CD14-positive monocyte (primary cell): Measurements from ENCODE around the gene ANK2. TPM values are rescaled to one million over a fixed set of nuclear protein-coding genes. Genes with fewer than 3 reads are reported as not detected.

ENCODE experiments used
- DNase-seq, 3 donors: peaks; one replicate each; pipeline ENCODE4 v3.0.0-alpha.2; 2011 to 2022
- H2AFZ ChIP-seq: 2 replicates; pipeline ENCODE4 v1.6.0; 2012; ENCODE audit warnings: mild to moderate bottlenecking, low read depth, low read length, inconsistent platforms; ENCODE audit not compliant: insufficient read depth, poor library complexity, severe bottlenecking
- H3K27ac ChIP-seq, 2 donors: 1 replicate in 1 of 2; 2 replicates in 1 of 2; pipeline ENCODE4 v1.5.1; 2012 to 2013; ENCODE audit warnings: low read length in 2 of 2, control low read depth in 1 of 2, inconsistent platforms in 1 of 2, low read depth in 1 of 2, mild to moderate bottlenecking in 1 of 2
- H3K27me3 ChIP-seq, 2 donors: one replicate each; pipeline versions ENCODE4 v1.6.0 to v1.6.1; 2011 to 2013; ENCODE audit warnings: low read length in 2 of 2; ENCODE audit not compliant: control insufficient read depth in 2 of 2, insufficient read depth in 2 of 2
- H3K36me3 ChIP-seq, 2 donors: replicated peaks in 1 of 2; 1 replicate in 1 of 2; 2 replicates in 1 of 2; pipeline versions ENCODE4 v1.5.1 to v1.6.1; 2012 to 2013; ENCODE audit warnings: low read length in 2 of 2, control low read depth in 1 of 2, inconsistent platforms in 1 of 2, mild to moderate bottlenecking in 1 of 2; ENCODE audit not compliant: insufficient read depth in 2 of 2, control insufficient read depth in 1 of 2
- H3K4me1 ChIP-seq, 2 donors: 1 replicate in 1 of 2; 2 replicates in 1 of 2; pipeline versions ENCODE4 v1.5.1 to v1.6.1; 2012 to 2013; ENCODE audit warnings: low read length in 2 of 2, control low read depth in 1 of 2, inconsistent platforms in 1 of 2, mild to moderate bottlenecking in 1 of 2, moderate library complexity in 1 of 2; ENCODE audit not compliant: insufficient read depth in 2 of 2, control insufficient read depth in 1 of 2
- H3K4me2 ChIP-seq: replicated peaks from 2 replicates; pipeline ENCODE3; 2012; ENCODE audit warnings: low read length, moderate library complexity, mild to moderate bottlenecking; ENCODE audit not compliant: poor library complexity, severe bottlenecking; ENCODE audit errors: extremely low read depth
- H3K4me3 ChIP-seq, 3 experiments: fragments of 200-600 bp in 1 of 3; sonication (generic) in 1 of 3; replicated peaks in 1 of 3; 1 replicate in 2 of 3; 2 replicates in 1 of 3; pipeline ENCODE4 v1.5.1; 2011 to 2013; ENCODE audit warnings: low read length in 3 of 3, mild to moderate bottlenecking in 3 of 3, control low read depth in 2 of 3, low read depth in 2 of 3, inconsistent platforms in 1 of 3, moderate library complexity in 1 of 3
- H3K79me2 ChIP-seq: 2 replicates; pipeline ENCODE4 v1.6.0; 2012; ENCODE audit warnings: mild to moderate bottlenecking, control low read depth, inconsistent platforms, low read length, moderate library complexity; ENCODE audit not compliant: insufficient read depth
- H3K9ac ChIP-seq: 2 replicates; pipeline ENCODE4 v1.6.0; 2017; ENCODE audit warnings: low read length, mild to moderate bottlenecking; ENCODE audit not compliant: insufficient read depth, poor library complexity, severe bottlenecking
- H3K9me3 ChIP-seq, 2 donors: replicated peaks in 1 of 2; 1 replicate in 1 of 2; 2 replicates in 1 of 2; pipeline versions ENCODE4 v1.5.1 to v1.6.1; 2012 to 2013; ENCODE audit warnings: low read length in 2 of 2, control low read depth in 1 of 2; ENCODE audit not compliant: control insufficient read depth in 1 of 2, insufficient read depth in 1 of 2
- H4K20me1 ChIP-seq: 2 replicates; pipeline ENCODE4 v1.6.0; 2012; ENCODE audit warnings: mild to moderate bottlenecking, low read length, control low read depth, moderate library complexity; ENCODE audit not compliant: insufficient read depth
- H3K27ac Mint-ChIP-seq, 7 donors: one replicate each; pipeline ENCODE4 v1.8.0; 2020; ENCODE audit warnings: mild to moderate bottlenecking in 7 of 7, mixed read lengths in 7 of 7, moderate library complexity in 6 of 7, inconsistent platforms in 2 of 7
- H3K27me3 Mint-ChIP-seq, 3 donors: one replicate each; pipeline ENCODE4 v1.8.0; 2021 to 2022; ENCODE audit warnings: low read depth in 3 of 3, mild to moderate bottlenecking in 3 of 3, mixed read lengths in 3 of 3, moderate library complexity in 3 of 3, inconsistent platforms in 1 of 3
- H3K36me3 Mint-ChIP-seq, 2 donors: one replicate each; pipeline ENCODE4 v1.8.0; 2020; ENCODE audit warnings: mixed read lengths in 2 of 2, inconsistent platforms in 1 of 2, mild to moderate bottlenecking in 1 of 2
- H3K4me1 Mint-ChIP-seq: one replicate; pipeline ENCODE4 v1.8.0; 2020; ENCODE audit warnings: mild to moderate bottlenecking, mixed read lengths
- H3K4me3 Mint-ChIP-seq, 2 donors: one replicate each; pipeline ENCODE4 v1.8.0; 2020; ENCODE audit warnings: mild to moderate bottlenecking in 2 of 2, mixed read lengths in 2 of 2, moderate library complexity in 1 of 2
- H3K9me3 Mint-ChIP-seq, 7 donors: one replicate each; pipeline ENCODE4 v1.8.0; 2020 to 2022; ENCODE audit warnings: mixed read lengths in 7 of 7, mild to moderate bottlenecking in 6 of 7, moderate library complexity in 6 of 7, inconsistent platforms in 2 of 7
- WGBS: methylation state at CpG from one replicate; pipeline ENCODE4 v1.1.5; 2013; ENCODE audit warnings: missing lambda C conversion rate; ENCODE audit not compliant: insufficient coverage; 5-methylcytosine and 5-hydroxymethylcytosine counted together
- intact Hi-C, 2 donors: fragments of 100-400 bp; cut with micrococcal nuclease; formaldehyde crosslinking; loops; one replicate each; pipeline versions ENCODE4 v1.15.0 to v1.15.1; 2023
- polyA plus RNA-seq, 3 donors: library from polyadenylated mRNA; depleted of rRNA in 1 of 3; unstranded in 2 of 3; stranded (reverse) in 1 of 3; fragments of 300-500 nt in 2 of 3; fragments of >200 nt in 1 of 3; fragmentation: Illumina TruSeq in 2 of 3; gene quantifications; 1 replicate in 2 of 3; 2 replicates in 1 of 3; pipeline ENCODE4 v1.2.3, GENCODE V29; 2012 to 2021
- TF ChIP-seq, protein P1 (sequence below): fragments of 200-600 bp; IDR thresholded peaks from one replicate; pipeline ENCODE4 v1.8.0; 2022; ENCODE audit warnings: antibody characterized with exemption, mild to moderate bottlenecking

ANK2 gene
- polyA plus RNA-seq, 3 donors: not detected

DNA sequence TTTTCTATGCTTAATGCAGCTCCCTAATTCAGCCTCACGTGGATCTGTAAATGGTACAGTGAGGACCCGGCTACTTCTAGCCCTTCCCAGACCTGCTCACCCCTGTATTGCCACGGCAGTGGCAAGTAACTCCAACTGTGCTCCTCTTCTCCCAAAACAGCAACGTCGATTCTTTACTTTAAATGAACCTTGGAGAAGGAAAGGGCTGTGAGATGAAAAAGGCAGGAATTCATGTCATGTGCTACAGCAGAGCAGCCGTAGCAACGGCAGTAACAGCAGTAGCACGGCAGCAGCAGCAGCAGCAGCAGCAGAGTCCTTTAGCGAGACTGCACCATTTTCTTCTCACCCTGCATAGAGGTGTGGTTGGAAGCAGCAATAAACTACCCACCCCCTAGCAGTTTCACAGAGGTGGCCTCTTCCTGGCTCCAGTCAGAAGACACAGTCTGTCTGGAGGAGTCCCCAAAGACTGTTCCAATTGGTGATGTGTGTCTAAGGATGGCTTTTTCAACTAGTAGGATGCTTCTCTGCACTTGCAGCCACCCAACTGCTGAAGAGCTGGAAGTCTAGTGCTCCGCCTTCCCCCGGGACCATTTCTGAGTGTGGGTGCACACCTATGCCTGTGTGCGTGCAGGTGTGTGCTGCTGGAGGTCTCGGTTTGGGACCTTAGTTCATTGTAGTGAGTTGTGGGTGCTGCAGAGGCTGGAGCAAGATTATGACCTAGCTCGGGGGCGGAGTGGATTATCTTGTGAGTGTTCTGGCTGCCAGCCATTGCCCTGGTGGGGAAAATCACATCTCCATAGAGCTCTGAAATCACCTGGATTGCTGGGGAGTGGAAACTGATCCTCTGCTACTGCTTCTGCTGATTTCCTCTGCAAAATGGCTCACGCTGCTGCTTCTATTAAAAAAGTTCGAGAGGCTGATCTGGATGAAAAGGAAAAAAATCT is 67.2 kb downstream of the ANK2 start:
- intact Hi-C loops: no loop called here
- no peaks in the 10 kb centered on the region for H3K79me2 ChIP-seq
- no peak for DNase-seq
- no peaks in the 10 kb centered on the region for H3K4me1 Mint-ChIP-seq
- TF ChIP-seq, protein P1, sequence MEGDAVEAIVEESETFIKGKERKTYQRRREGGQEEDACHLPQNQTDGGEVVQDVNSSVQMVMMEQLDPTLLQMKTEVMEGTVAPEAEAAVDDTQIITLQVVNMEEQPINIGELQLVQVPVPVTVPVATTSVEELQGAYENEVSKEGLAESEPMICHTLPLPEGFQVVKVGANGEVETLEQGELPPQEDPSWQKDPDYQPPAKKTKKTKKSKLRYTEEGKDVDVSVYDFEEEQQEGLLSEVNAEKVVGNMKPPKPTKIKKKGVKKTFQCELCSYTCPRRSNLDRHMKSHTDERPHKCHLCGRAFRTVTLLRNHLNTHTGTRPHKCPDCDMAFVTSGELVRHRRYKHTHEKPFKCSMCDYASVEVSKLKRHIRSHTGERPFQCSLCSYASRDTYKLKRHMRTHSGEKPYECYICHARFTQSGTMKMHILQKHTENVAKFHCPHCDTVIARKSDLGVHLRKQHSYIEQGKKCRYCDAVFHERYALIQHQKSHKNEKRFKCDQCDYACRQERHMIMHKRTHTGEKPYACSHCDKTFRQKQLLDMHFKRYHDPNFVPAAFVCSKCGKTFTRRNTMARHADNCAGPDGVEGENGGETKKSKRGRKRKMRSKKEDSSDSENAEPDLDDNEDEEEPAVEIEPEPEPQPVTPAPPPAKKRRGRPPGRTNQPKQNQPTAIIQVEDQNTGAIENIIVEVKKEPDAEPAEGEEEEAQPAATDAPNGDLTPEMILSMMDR: no peak
- H3K27ac Mint-ChIP-seq: no peak overlapping the region
- no peaks in the 10 kb centered on the region for H3K27me3 Mint-ChIP-seq
- WGBS: 85% methylated on average over 9 of the region's 17 CpGs
- no peak overlapping the region for H3K4me3 ChIP-seq
- H3K9me3 ChIP-seq: no peaks in the 10 kb centered on the region
- H3K4me3 Mint-ChIP-seq: no peak overlapping the region
- H3K4me1 ChIP-seq: no peaks in the 10 kb centered on the region
- no peaks in the 10 kb centered on the region for H3K36me3 ChIP-seq
- no peak overlapping the region for H3K9ac ChIP-seq
- H3K27ac ChIP-seq: no peak overlapping the region
- no peaks in the 10 kb centered on the region for H4K20me1 ChIP-seq
- peaks cover 0 to 1% (median 0%) of the 10 kb centered on the region in 7 donors for H3K9me3 Mint-ChIP-seq
- no peaks in the 10 kb centered on the region for H3K27me3 ChIP-seq
- H2AFZ ChIP-seq: no peak overlapping the region
- no peak overlapping the region for H3K4me2 ChIP-seq
- no peaks in the 10 kb centered on the region for H3K36me3 Mint-ChIP-seq

DNA sequence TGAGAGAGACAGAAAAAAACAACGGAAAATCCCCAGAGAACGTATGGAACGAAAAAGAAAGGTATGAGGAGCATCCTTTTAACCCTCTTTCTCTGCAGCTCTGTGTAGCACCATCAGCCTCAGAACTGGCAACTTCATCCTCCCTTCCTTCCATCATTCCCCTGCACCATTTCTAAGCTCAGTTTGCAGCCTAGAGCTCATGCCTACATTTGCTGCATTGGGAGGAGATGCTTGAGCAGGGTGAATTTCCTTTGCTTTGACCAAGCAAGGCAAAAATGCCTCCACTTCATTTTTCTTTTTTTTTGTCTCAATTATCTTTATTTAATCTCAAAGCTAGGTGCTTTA is 67.9 kb downstream of the ANK2 start:
- Histone ChIP-seq H3K4me2 (no peak overlapping the region), H3K4me3 (no peak overlapping the region), H3K9ac (no peak overlapping the region), H3K9me3 (no peaks in the 10 kb centered on the region), H3K4me1 (no peaks in the 10 kb centered on the region), H3K27me3 (no peaks in the 10 kb centered on the region), H2AFZ (no peak overlapping the region), H3K79me2 (no peaks in the 10 kb centered on the region), H4K20me1 (no peaks in the 10 kb centered on the region), H3K27ac (no peak overlapping the region), H3K36me3 (no peaks in the 10 kb centered on the region)
- intact Hi-C loops: no loop called here
- no peaks in the 10 kb centered on the region for H3K4me1 Mint-ChIP-seq
- TF ChIP-seq, protein P1: no peak
- no CpG with 5 or more reads among the region's 3 CpGs for WGBS
- no peak for DNase-seq
- no peak overlapping the region for H3K4me3 Mint-ChIP-seq
- no peaks in the 10 kb centered on the region for H3K27me3 Mint-ChIP-seq
- H3K9me3 Mint-ChIP-seq: peaks cover 0 to 1% (median 0%) of the 10 kb centered on the region in 7 donors
- no peaks in the 10 kb centered on the region for H3K36me3 Mint-ChIP-seq
- H3K27ac Mint-ChIP-seq: no peak overlapping the region
